ENCODE measurements around the gene MKNK1. TPM values are rescaled to one million over a fixed set of nuclear protein-coding genes. Genes with fewer than 3 reads are reported as not detected.

Gene MKNK1
- polyA plus RNA-seq, 1 of the 3 experiments (the other 2 are of a cell fraction), result 28.2 TPM

- H3K9me2 ChIP-seq, result no peaks in the 10 kb centered on the region
- no peak overlapping the region for H2AFZ ChIP-seq (ENCODE audit: low read depth)
- no peaks in the 10 kb centered on the region for H3K27me3 ChIP-seq (ENCODE audit: insufficient read depth)
- TF ChIP-seq MAX (IDR thresholded peaks at IDR 0.05; ENCODE audit: low read depth) (no peak), IRF3 (IDR thresholded peaks at IDR 0.05; ENCODE audit: low read depth, low read length) (no peak), FOXJ3 (CRISPR knock-in tag; IDR thresholded peaks at IDR 0.05) (no peak), YY1 (IDR thresholded peaks at IDR 0.05; ENCODE audit: low read depth) (no peak)
- no peak overlapping the region for H3K4me2 ChIP-seq
- H3F3A ChIP-seq (replicated peaks; ENCODE audit: insufficient read depth), result peaks cover 27% of the 10 kb centered on the region
- H3K4me3 ChIP-seq (ENCODE audit: low read depth in 2 of 2, low read length in 1 of 2), result no peak overlapping the region
- no peaks in the 10 kb centered on the region for H3K9me3 ChIP-seq
- no peak overlapping the region for H3K9ac ChIP-seq
- DNase-seq, result no peak
- ChIA-PET POLR2A (no interaction called here), CTCF (interaction anchor here (0.9 to 3.1 kb wide), 8 partner anchors 12 to 82 kb away, joined by 3 to 23 read pairs (median 6); no protein-coding TSS in a partner anchor)
- WGBS (ENCODE audit: low lambda C conversion rate), result 87% methylated on average over 2 of the region's 2 CpGs
- H4K20me1 ChIP-seq (ENCODE audit: insufficient read depth), result no peaks in the 10 kb centered on the region
- H3K79me2 ChIP-seq (ENCODE audit: insufficient read depth), result no peaks in the 10 kb centered on the region
- peak overlapping the region in 1 of 2 experiments; percentile 49; a peak in 1 of 4 replicates for H3K27ac ChIP-seq (ENCODE audit: low read depth in 2 of 2, low read length in 1 of 2)
- H3K4me1 ChIP-seq (ENCODE audit: control insufficient read depth in 1 of 2, insufficient read depth in 2 of 2, low read depth in 1 of 2, low read length in 1 of 2), result peaks cover 7 to 39% of the 10 kb centered on the region in 2 experiments; a peak in 3 of 4 replicates
- H3K36me3 ChIP-seq (replicated peaks in 1 of 2; ENCODE audit: control insufficient read depth in 1 of 2, insufficient read depth in 2 of 2, low read length in 1 of 2), result no peaks in the 10 kb centered on the region
These were observed 82.7 kb downstream of the MKNK1 start for GRCh38 chr1:46521414-46521813.

GRCh38 chr1:46520063-46520911, 83.8 kb downstream of the MKNK1 start:
- Histone ChIP-seq H3K9ac (no peak overlapping the region), H3K4me2 (peak overlapping the region; percentile 62), H3K27me3 (ENCODE audit: insufficient read depth) (no peaks in the 10 kb centered on the region), H3K27ac (ENCODE audit: low read depth in 2 of 2, low read length in 1 of 2) (peak overlapping the region in 1 of 2 experiments; percentile 51; a peak in 2 of 4 replicates), H3K4me3 (ENCODE audit: low read depth in 2 of 2, low read length in 1 of 2) (no peak overlapping the region), H3K79me2 (ENCODE audit: insufficient read depth) (no peaks in the 10 kb centered on the region), H3K9me3 (no peaks in the 10 kb centered on the region), H4K20me1 (ENCODE audit: insufficient read depth) (no peaks in the 10 kb centered on the region), H3K36me3 (replicated peaks in 1 of 2; ENCODE audit: control insufficient read depth in 1 of 2, insufficient read depth in 2 of 2, low read length in 1 of 2) (no peaks in the 10 kb centered on the region), H3F3A (replicated peaks; ENCODE audit: insufficient read depth) (peaks cover 27% of the 10 kb centered on the region), H3K4me1 (ENCODE audit: control insufficient read depth in 1 of 2, insufficient read depth in 2 of 2, low read depth in 1 of 2, low read length in 1 of 2) (peaks cover 12 to 39% of the 10 kb centered on the region in 2 experiments; a peak in 3 of 4 replicates), H3K9me2 (no peaks in the 10 kb centered on the region), H2AFZ (ENCODE audit: low read depth) (no peak overlapping the region; the same call in 1 of the 2 replicates)
- no peak for DNase-seq
- ChIA-PET POLR2A (no interaction called here), CTCF (interaction anchor here (0.9 to 5.9 kb wide), 10 partner anchors 8 to 78 kb away, joined by 3 to 38 read pairs (median 6); no protein-coding TSS in a partner anchor)
- 19% methylated on average over 13 of the region's 15 CpGs for WGBS (ENCODE audit: low lambda C conversion rate)
- peak; percentile 11; the same call in 1 of the 2 replicates for TF ChIP-seq TAF1 (IDR thresholded peaks at IDR 0.05; ENCODE audit: borderline replicate concordance, low read depth, low read length)
- no peak for TF ChIP-seq SMC3 (IDR thresholded peaks at IDR 0.05; ENCODE audit: low read depth, low read length)
- no peak for TF ChIP-seq FOXM1 (IDR thresholded peaks at IDR 0.05; ENCODE audit: low read depth)
- no peak for TF ChIP-seq FOXJ3 (CRISPR knock-in tag; IDR thresholded peaks at IDR 0.05)
- no peak for TF ChIP-seq USF2 (IDR thresholded peaks at IDR 0.05; ENCODE audit: borderline replicate concordance, low read depth, low read length)
- peak; percentile 57; the same call in 1 of the 2 replicates for TF ChIP-seq SIN3A (IDR thresholded peaks at IDR 0.05; ENCODE audit: borderline replicate concordance, low read depth, low read length)
- TF ChIP-seq TEAD4 (IDR thresholded peaks at IDR 0.05; ENCODE audit: borderline replicate concordance, insufficient read depth), result peak; percentile 65; the same call in 1 of the 2 replicates
- TF ChIP-seq GATA2 (CRISPR knock-in tag; IDR thresholded peaks at IDR 0.05), result no peak
- TF ChIP-seq RCOR1 (IDR thresholded peaks at IDR 0.05; ENCODE audit: low read length), result no peak
- no peak for TF ChIP-seq RXRA (IDR thresholded peaks at IDR 0.05; ENCODE audit: borderline replicate concordance, low read depth)
- no peak for TF ChIP-seq GABPA (IDR thresholded peaks at IDR 0.05; ENCODE audit: low read depth)
- no peak for TF ChIP-seq RFX5 (IDR thresholded peaks at IDR 0.05; ENCODE audit: low read length)
- TF ChIP-seq MAX (IDR thresholded peaks at IDR 0.05; ENCODE audit: low read depth), result peak; percentile 83; the same call in 1 of the 2 replicates
- no peak for TF ChIP-seq IRF3 (IDR thresholded peaks at IDR 0.05; ENCODE audit: low read depth, low read length)
- TF ChIP-seq POLR2AphosphoS5 (IDR thresholded peaks at IDR 0.05; ENCODE audit: low read depth, low read length), result no peak
- TF ChIP-seq MXI1 (IDR thresholded peaks at IDR 0.05; ENCODE audit: low read depth, low read length), result no peak
- TF ChIP-seq USF1 (IDR thresholded peaks at IDR 0.05; ENCODE audit: borderline replicate concordance, low read depth), result no peak
- TF ChIP-seq ELF1 (IDR thresholded peaks at IDR 0.05), result no peak
- TF ChIP-seq EP300 (IDR thresholded peaks at IDR 0.05; ENCODE audit: borderline replicate concordance in 1 of 2, low read depth in 1 of 2, low read length in 1 of 2), result peak in 1 of 2 experiments; percentile 56; a peak in 1 of 4 replicates

Measured in SK-N-SH (cell line).